Measurements from ENCODE around the gene CPNE2.

Gene CPNE2

GRCh38 chr16:57153841-57154240 is 61.5 kb downstream of the CPNE2 start:
- no peaks in the 10 kb centered on the region for H3K9me3 ChIP-seq (ENCODE audit: severe bottlenecking)
- no peak overlapping the region for H3K4me3 ChIP-seq (ENCODE audit: low read depth, low read length)
- H3K27ac ChIP-seq, result no peak overlapping the region
- H3K27me3 ChIP-seq (ENCODE audit: insufficient read depth, low read depth, severe bottlenecking), result no peaks in the 10 kb centered on the region
- TF ChIP-seq CTCF (IDR thresholded peaks at IDR 0.05; ENCODE audit: low read depth, low read length), result no peak
- H3K36me3 ChIP-seq, result peaks cover 24% of the 10 kb centered on the region
- no peak for DNase-seq

- H3K4me3 ChIP-seq (ENCODE audit: low read depth, low read length), result no peak overlapping the region
- no peak for DNase-seq
- H3K27me3 ChIP-seq (ENCODE audit: insufficient read depth, low read depth, severe bottlenecking), result no peaks in the 10 kb centered on the region
- TF ChIP-seq CTCF (IDR thresholded peaks at IDR 0.05; ENCODE audit: low read depth, low read length), result no peak
- peaks cover 30% of the 10 kb centered on the region for H3K36me3 ChIP-seq
- H3K27ac ChIP-seq, result no peak overlapping the region
- H3K9me3 ChIP-seq (ENCODE audit: severe bottlenecking), result no peaks in the 10 kb centered on the region
Observed at GRCh38 chr16:57155702-57156350, 63.4 kb downstream of the CPNE2 start.

- DNase-seq, result no peak
- H3K36me3 ChIP-seq, result peaks cover 34% of the 10 kb centered on the region
- no peak overlapping the region for H3K4me3 ChIP-seq (ENCODE audit: low read depth, low read length)
- H3K27ac ChIP-seq, result no peak overlapping the region
- no peaks in the 10 kb centered on the region for H3K27me3 ChIP-seq (ENCODE audit: insufficient read depth, low read depth, severe bottlenecking)
- no peak for TF ChIP-seq CTCF (IDR thresholded peaks at IDR 0.05; ENCODE audit: low read depth, low read length)
- H3K9me3 ChIP-seq (ENCODE audit: severe bottlenecking), result no peaks in the 10 kb centered on the region
Observed at GRCh38 chr16:57156351-57156703, 63.9 kb downstream of the CPNE2 start.

- no peak for TF ChIP-seq CTCF (IDR thresholded peaks at IDR 0.05; ENCODE audit: low read depth, low read length)
- H3K4me3 ChIP-seq (ENCODE audit: low read depth, low read length), result no peak overlapping the region
- no peaks in the 10 kb centered on the region for H3K9me3 ChIP-seq (ENCODE audit: severe bottlenecking)
- no peak overlapping the region for H3K27ac ChIP-seq
- H3K27me3 ChIP-seq (ENCODE audit: insufficient read depth, low read depth, severe bottlenecking), result no peaks in the 10 kb centered on the region
- no peak for DNase-seq
- H3K36me3 ChIP-seq, result peaks cover 42% of the 10 kb centered on the region
Observed at GRCh38 chr16:57157533-57157932, 65.2 kb downstream of the CPNE2 start.

- Histone ChIP-seq H3K27ac (no peak overlapping the region), H3K9me3 (ENCODE audit: severe bottlenecking) (no peaks in the 10 kb centered on the region), H3K4me3 (ENCODE audit: low read depth, low read length) (no peak overlapping the region), H3K36me3 (peaks cover 52% of the 10 kb centered on the region), H3K27me3 (ENCODE audit: insufficient read depth, low read depth, severe bottlenecking) (no peaks in the 10 kb centered on the region)
- TF ChIP-seq CTCF (IDR thresholded peaks at IDR 0.05; ENCODE audit: low read depth, low read length), result no peak
- DNase-seq, result no peak
Observed at GRCh38 chr16:57159447-57159846, 67.1 kb downstream of the CPNE2 start.

- no peak overlapping the region for H3K27ac ChIP-seq
- no peaks in the 10 kb centered on the region for H3K9me3 ChIP-seq (ENCODE audit: severe bottlenecking)
- peaks cover 48% of the 10 kb centered on the region for H3K36me3 ChIP-seq
- no peaks in the 10 kb centered on the region for H3K27me3 ChIP-seq (ENCODE audit: insufficient read depth, low read depth, severe bottlenecking)
- H3K4me3 ChIP-seq (ENCODE audit: low read depth, low read length), result no peak overlapping the region
- no peak for DNase-seq
- TF ChIP-seq CTCF (IDR thresholded peaks at IDR 0.05; ENCODE audit: low read depth, low read length), result no peak
Observed at GRCh38 chr16:57163842-57164241, 71.5 kb downstream of the CPNE2 start.
